Measurements from ENCODE around the gene SPINK4. TPM values are rescaled to one million over a fixed set of nuclear protein-coding genes. Genes with fewer than 3 reads are reported as not detected.
A peak's percentile ranks its signal among the peaks of the same experiment; 100 is the strongest.

The SPINK4 gene
- total RNA-seq, 2 experiments from 2014 or later: not detected

DNA sequence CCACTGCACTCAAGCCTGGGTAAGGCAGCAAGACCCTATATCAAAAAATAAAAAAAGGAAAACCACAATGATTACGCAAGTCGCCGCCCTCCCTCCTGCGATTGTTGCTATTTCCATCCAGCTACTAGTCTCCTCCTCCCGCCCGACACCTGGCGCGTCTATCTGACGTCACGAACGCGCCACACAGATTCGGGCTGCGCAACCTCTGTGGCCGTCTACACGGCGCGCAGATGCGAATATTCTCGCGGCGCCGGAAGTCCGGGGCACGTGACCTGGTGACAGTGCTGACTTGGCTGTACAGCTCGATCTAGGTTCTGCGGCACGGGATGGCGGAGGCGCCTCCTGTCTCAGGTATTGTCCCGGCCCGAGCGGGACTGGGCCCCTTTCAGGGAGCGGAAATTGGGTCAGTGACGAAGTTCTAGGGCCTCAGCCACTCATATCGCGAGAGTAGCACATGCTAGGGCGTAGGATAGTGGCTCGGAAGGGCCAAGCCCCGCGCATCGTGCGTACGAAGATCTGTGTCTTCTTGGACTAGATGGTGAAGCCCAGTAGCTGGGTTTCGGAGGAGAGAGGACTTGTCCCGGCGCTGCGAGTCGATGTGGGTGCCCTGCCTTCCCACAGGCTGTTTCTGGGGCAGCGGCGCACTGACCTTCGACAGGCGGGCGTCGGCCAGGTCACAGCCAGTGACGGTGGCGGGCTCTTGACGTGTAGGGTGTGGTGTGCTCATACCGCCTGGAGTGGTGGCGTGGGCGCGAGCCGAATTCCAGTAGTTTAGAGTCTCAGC lies 50.5 kb downstream of the SPINK4 start, which contains the start of gene NFX1:
Gene NFX1, plus strand, starts transcription at position 270 of the 784 bp plus-strand sequence. Its CDS starts 57 bp downstream, at position 327.
- ATAC-seq: peak; percentile 87
- H3K4me3 Mint-ChIP-seq: peak within 1 kb of the TSS; percentile 84
- DNase-seq: peak; percentile 99
- peaks cover 51% of the 10 kb centered on the region for H3K4me1 Mint-ChIP-seq (ENCODE audit: low read depth)
- TF ChIP-seq, protein P1, sequence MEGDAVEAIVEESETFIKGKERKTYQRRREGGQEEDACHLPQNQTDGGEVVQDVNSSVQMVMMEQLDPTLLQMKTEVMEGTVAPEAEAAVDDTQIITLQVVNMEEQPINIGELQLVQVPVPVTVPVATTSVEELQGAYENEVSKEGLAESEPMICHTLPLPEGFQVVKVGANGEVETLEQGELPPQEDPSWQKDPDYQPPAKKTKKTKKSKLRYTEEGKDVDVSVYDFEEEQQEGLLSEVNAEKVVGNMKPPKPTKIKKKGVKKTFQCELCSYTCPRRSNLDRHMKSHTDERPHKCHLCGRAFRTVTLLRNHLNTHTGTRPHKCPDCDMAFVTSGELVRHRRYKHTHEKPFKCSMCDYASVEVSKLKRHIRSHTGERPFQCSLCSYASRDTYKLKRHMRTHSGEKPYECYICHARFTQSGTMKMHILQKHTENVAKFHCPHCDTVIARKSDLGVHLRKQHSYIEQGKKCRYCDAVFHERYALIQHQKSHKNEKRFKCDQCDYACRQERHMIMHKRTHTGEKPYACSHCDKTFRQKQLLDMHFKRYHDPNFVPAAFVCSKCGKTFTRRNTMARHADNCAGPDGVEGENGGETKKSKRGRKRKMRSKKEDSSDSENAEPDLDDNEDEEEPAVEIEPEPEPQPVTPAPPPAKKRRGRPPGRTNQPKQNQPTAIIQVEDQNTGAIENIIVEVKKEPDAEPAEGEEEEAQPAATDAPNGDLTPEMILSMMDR (IDR thresholded peaks at IDR 0.05): no peak
- ChIA-PET CTCF (interaction anchor here (0.6 to 1.8 kb wide), 7 partner anchors 10 to 176 kb away, joined by 3 to 8 read pairs (median 3); no protein-coding TSS in a partner anchor), POLR2A (interaction anchor here (0.6 to 2.1 kb wide), 16 partner anchors 8 to 265 kb away, joined by 3 to 20 read pairs (median 4); partner anchors contain the start of genes AQP3, BAG1, CHMP5 and DNAJA1)
- H3K27me3 Mint-ChIP-seq: no peaks in the 10 kb centered on the region
- intact Hi-C loops (cut with micrococcal nuclease): loop anchor here (2.0 kb wide), 1 partner anchor 26 kb away; the partner anchor contains the start of genes BAG1 and CHMP5
- H3K36me3 Mint-ChIP-seq (ENCODE audit: low read depth): peaks cover 35% of the 10 kb centered on the region
- H3K9me3 Mint-ChIP-seq: no peaks in the 10 kb centered on the region
- H3K27ac Mint-ChIP-seq: peak within 1 kb of the TSS; percentile 99

- POLR2A ChIA-PET: interaction anchor here (0.6 to 2.1 kb wide), 9 partner anchors 7 to 266 kb away, joined by 3 to 20 read pairs (median 4); partner anchors contain the start of genes AQP3, BAG1, CHMP5 and DNAJA1
- H3K36me3 Mint-ChIP-seq (ENCODE audit: low read depth): peaks cover 39% of the 10 kb centered on the region
Measured at GRCh38 chr9:33291031-33291397, 51.0 kb downstream of the SPINK4 start.

DNA sequence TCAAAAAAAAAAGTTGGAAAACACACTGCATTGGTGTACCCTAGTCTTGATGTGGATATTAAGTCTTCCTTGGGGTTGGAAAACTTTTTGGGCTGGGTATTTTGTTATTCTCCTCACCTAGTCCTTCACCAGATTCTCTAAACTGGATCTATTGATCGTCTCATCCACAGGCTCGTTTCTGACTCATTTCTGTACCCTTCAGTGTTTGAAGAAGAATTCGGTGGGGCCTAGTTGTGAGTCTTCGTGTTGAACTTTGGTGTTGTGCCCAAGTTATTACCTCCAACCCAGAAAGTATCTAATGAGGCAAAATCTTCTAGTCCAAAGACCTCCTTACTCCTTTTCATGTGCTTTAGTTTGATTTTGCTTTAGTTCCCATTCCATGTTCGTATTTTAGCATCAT lies 51.9 kb downstream of the SPINK4 start:
- H3K9me3 Mint-ChIP-seq: no peaks in the 10 kb centered on the region
- peak overlapping the region; percentile 99 for H3K27ac Mint-ChIP-seq
- H3K4me1 Mint-ChIP-seq (ENCODE audit: low read depth): peaks cover 60% of the 10 kb centered on the region
- peaks cover 47% of the 10 kb centered on the region for H3K36me3 Mint-ChIP-seq (ENCODE audit: low read depth)
- intact Hi-C loops (cut with micrococcal nuclease): loop anchor here (2.0 kb wide), 1 partner anchor 27 kb away; the partner anchor contains the start of genes BAG1 and CHMP5
- TF ChIP-seq, protein P1 (IDR thresholded peaks at IDR 0.05): no peak
- H3K27me3 Mint-ChIP-seq: no peaks in the 10 kb centered on the region
- peak overlapping the region; percentile 84 for H3K4me3 Mint-ChIP-seq
- ChIA-PET CTCF (interaction anchor here (1.0 to 1.3 kb wide), 2 partner anchors 10 to 31 kb away, joined by 3 read pairs; no protein-coding TSS in a partner anchor), POLR2A (interaction anchor here (0.6 kb wide), 1 partner anchor 28 kb away, joined by 3 read pairs; the partner anchor contains the start of genes BAG1 and CHMP5)
- DNase-seq: no peak
- ATAC-seq: no peak

More at GRCh38 chr9:33291031-33291397, 51.0 kb downstream of the SPINK4 start:
- Mint-ChIP-seq H3K27me3 (no peaks in the 10 kb centered on the region), H3K27ac (peak overlapping the region; percentile 99), H3K4me1 (ENCODE audit: low read depth) (peaks cover 54% of the 10 kb centered on the region), H3K9me3 (no peaks in the 10 kb centered on the region), H3K4me3 (peak overlapping the region; percentile 84)
- CTCF ChIA-PET: interaction anchor here (1.0 to 1.8 kb wide), 3 partner anchors 9 to 176 kb away, joined by 3 to 4 read pairs (median 4); no protein-coding TSS in a partner anchor
- intact Hi-C loops (cut with micrococcal nuclease): loop anchor here (2.0 kb wide), 1 partner anchor 26 kb away; the partner anchor contains the start of genes BAG1 and CHMP5
- no peak for DNase-seq
- ATAC-seq: no peak
- TF ChIP-seq, protein P1 (IDR thresholded peaks at IDR 0.05): no peak

DNA sequence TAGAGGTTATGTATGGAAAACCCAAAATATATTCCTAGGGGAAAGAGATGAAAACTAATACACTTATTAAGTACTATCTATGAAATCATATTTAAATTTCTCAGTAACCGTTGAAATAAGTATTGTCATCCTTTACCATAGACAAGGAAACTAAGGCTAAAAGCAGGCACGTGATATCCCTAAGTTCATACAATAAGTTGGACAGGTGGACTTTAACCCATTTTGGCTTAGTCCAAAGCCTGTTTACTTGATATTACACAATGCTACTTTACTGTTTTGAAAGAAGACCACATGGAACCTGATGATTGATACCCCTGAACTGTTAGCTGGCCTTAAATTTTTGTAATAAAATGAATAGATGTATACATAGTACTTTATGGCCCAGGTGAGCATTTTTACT lies 53.8 kb downstream of the SPINK4 start:
- no peak overlapping the region for H3K4me3 Mint-ChIP-seq
- peaks cover 65% of the 10 kb centered on the region for H3K36me3 Mint-ChIP-seq (ENCODE audit: low read depth)
- ChIA-PET POLR2A (no interaction called here), CTCF (no interaction called here)
- DNase-seq: no peak
- ATAC-seq: no peak
- H3K27ac Mint-ChIP-seq: peak overlapping the region; percentile 11
- TF ChIP-seq, protein P1 (IDR thresholded peaks at IDR 0.05): no peak
- no peaks in the 10 kb centered on the region for H3K27me3 Mint-ChIP-seq
- peaks cover 68% of the 10 kb centered on the region for H3K4me1 Mint-ChIP-seq (ENCODE audit: low read depth)
- no peaks in the 10 kb centered on the region for H3K9me3 Mint-ChIP-seq
- intact Hi-C loops (cut with micrococcal nuclease): no loop called here
